ENCODE measurements around the gene MECR. TPM values are rescaled to one million over a fixed set of nuclear protein-coding genes. Genes with fewer than 3 reads are reported as not detected.

MECR gene
- total RNA-seq, 3 donors from 2014 or later (not counting 1 experiment from before 2014, with no cell fraction given): 8.0 to 11.2 (median 8.8) TPM

DNA sequence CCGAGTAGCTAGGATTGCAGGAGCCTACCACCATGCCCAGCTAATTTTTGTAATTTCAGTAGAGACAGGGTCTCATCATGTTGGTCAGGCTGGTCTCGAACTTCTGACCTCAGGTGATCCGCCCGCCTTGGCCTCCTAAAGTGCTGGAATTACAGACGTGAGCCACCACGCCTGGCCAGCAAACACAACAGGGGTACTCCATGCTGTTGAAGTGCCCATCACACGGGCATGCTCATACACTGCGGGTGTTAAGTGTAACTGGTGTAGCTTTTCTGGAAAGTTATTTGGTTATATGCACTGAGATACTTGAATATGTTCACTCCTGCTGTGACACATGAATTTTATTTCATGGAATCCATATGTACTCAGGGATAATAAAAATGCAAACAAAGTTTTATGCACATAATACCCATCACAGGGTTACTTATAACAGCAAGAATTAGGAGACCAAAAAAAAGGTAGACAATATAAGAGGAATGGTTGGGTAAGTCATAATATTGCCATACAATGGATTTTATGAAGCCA lies 58.3 kb downstream of the MECR start:
- Mint-ChIP-seq H3K4me1 (peaks cover 60% of the 10 kb centered on the region in 2 donors), H3K4me3 (no peak overlapping the region), H3K27ac (peak overlapping the region in 1 of 2 donors; percentile 41), H3K36me3 (no peaks in the 10 kb centered on the region), H3K27me3 (ENCODE audit: low read depth in 2 of 2) (no peaks in the 10 kb centered on the region), H3K9me3 (no peaks in the 10 kb centered on the region)
- TF ChIP-seq, protein P1, sequence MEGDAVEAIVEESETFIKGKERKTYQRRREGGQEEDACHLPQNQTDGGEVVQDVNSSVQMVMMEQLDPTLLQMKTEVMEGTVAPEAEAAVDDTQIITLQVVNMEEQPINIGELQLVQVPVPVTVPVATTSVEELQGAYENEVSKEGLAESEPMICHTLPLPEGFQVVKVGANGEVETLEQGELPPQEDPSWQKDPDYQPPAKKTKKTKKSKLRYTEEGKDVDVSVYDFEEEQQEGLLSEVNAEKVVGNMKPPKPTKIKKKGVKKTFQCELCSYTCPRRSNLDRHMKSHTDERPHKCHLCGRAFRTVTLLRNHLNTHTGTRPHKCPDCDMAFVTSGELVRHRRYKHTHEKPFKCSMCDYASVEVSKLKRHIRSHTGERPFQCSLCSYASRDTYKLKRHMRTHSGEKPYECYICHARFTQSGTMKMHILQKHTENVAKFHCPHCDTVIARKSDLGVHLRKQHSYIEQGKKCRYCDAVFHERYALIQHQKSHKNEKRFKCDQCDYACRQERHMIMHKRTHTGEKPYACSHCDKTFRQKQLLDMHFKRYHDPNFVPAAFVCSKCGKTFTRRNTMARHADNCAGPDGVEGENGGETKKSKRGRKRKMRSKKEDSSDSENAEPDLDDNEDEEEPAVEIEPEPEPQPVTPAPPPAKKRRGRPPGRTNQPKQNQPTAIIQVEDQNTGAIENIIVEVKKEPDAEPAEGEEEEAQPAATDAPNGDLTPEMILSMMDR (IDR thresholded peaks at IDR 0.05): no peak
- WGBS (ENCODE audit: insufficient coverage): 92% methylated on average over 8 of the region's 8 CpGs
- H3K4me3 ChIP-seq (ENCODE audit: low read length): no peak overlapping the region
- no peak for ATAC-seq
- H3K27me3 ChIP-seq (ENCODE audit: control insufficient read depth, insufficient read depth, low read length): no peaks in the 10 kb centered on the region
- H3K27ac ChIP-seq (ENCODE audit: low read length): no peak overlapping the region
- DNase-seq: no peak
- H3K9me3 ChIP-seq (ENCODE audit: control insufficient read depth, insufficient read depth, low read length): no peaks in the 10 kb centered on the region
- H3K4me1 ChIP-seq (ENCODE audit: control insufficient read depth, insufficient read depth, low read length): peaks cover 13% of the 10 kb centered on the region
- intact Hi-C loops (cut with micrococcal nuclease): no loop called here
- H3K36me3 ChIP-seq (ENCODE audit: control insufficient read depth, insufficient read depth, low read length): peaks cover 3% of the 10 kb centered on the region

DNA sequence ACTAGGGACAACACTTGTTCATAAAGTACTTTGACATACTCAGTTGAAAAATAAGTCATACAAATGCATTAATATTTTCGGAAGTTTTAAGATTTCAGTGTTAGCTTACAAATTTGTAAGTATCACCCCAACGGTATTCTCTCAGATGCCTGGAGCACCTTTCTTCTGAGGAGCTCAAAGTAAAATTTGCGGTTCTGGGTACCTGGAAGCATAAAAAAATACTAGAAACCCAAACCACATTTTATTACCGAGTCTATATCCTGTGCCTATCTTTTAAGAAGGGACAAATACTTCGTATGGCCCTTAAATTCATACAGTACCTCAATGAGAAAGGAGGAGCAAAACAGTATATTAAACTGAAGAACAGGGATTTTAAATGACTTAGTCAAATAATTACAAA lies 59.2 kb downstream of the MECR start:
- DNase-seq (no peak), ATAC-seq (no peak)
- Mint-ChIP-seq H3K4me3 (no peak overlapping the region), H3K36me3 (no peaks in the 10 kb centered on the region), H3K9me3 (no peaks in the 10 kb centered on the region), H3K27me3 (ENCODE audit: low read depth in 2 of 2) (no peaks in the 10 kb centered on the region), H3K4me1 (peaks cover 57 to 63% of the 10 kb centered on the region in 2 donors), H3K27ac (peak overlapping the region; percentile 67 to 74)
- no peak overlapping the region for H3K27ac ChIP-seq (ENCODE audit: low read length)
- no peak overlapping the region for H3K4me3 ChIP-seq (ENCODE audit: low read length)
- TF ChIP-seq, protein P1 (IDR thresholded peaks at IDR 0.05): no peak
- intact Hi-C loops (cut with micrococcal nuclease): no loop called here
- no peaks in the 10 kb centered on the region for H3K27me3 ChIP-seq (ENCODE audit: control insufficient read depth, insufficient read depth, low read length)
- WGBS (ENCODE audit: insufficient coverage): 81% methylated on average over 3 of the region's 5 CpGs
- no peaks in the 10 kb centered on the region for H3K9me3 ChIP-seq (ENCODE audit: control insufficient read depth, insufficient read depth, low read length)
- peaks cover 9% of the 10 kb centered on the region for H3K36me3 ChIP-seq (ENCODE audit: control insufficient read depth, insufficient read depth, low read length)
- H3K4me1 ChIP-seq (ENCODE audit: control insufficient read depth, insufficient read depth, low read length): peaks cover 11% of the 10 kb centered on the region

DNA sequence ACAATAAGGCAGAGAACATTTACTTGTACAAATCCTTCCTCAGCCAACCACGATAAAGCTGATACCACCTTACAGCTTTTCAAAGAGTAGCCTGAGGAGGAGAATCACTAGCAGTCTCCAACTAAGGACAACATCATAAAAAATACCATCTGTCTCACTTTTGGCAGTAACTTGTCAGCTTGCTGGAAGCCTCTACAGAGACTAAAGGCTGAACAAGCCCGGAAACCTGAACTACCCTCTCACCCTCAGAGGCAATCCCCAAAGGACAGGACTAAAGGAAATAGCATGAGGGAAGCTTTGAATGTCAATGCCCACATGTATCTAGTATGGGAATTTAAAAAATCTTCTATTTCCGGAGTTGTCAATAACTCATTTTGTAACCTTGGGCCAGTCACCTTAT lies 59.6 kb downstream of the MECR start:
- H3K36me3 Mint-ChIP-seq: no peaks in the 10 kb centered on the region
- no peaks in the 10 kb centered on the region for H3K27me3 Mint-ChIP-seq (ENCODE audit: low read depth in 2 of 2)
- DNase-seq (no peak), ATAC-seq (no peak)
- intact Hi-C loops (cut with micrococcal nuclease): no loop called here
- H3K36me3 ChIP-seq (ENCODE audit: control insufficient read depth, insufficient read depth, low read length): peaks cover 14% of the 10 kb centered on the region
- H3K4me3 Mint-ChIP-seq: peak overlapping the region; percentile 60
- H3K4me1 ChIP-seq (ENCODE audit: control insufficient read depth, insufficient read depth, low read length): peaks cover 12% of the 10 kb centered on the region
- TF ChIP-seq, protein P1 (IDR thresholded peaks at IDR 0.05): no peak
- H3K27ac Mint-ChIP-seq: peak overlapping the region; percentile 67 to 74
- WGBS (ENCODE audit: insufficient coverage): 42% methylated on average over 3 of the region's 3 CpGs
- H3K4me1 Mint-ChIP-seq: peaks cover 58 to 64% of the 10 kb centered on the region in 2 donors
- no peaks in the 10 kb centered on the region for H3K9me3 ChIP-seq (ENCODE audit: control insufficient read depth, insufficient read depth, low read length)
- no peak overlapping the region for H3K4me3 ChIP-seq (ENCODE audit: low read length)
- H3K27ac ChIP-seq (ENCODE audit: low read length): no peak overlapping the region
- H3K27me3 ChIP-seq (ENCODE audit: control insufficient read depth, insufficient read depth, low read length): no peaks in the 10 kb centered on the region
- H3K9me3 Mint-ChIP-seq: no peaks in the 10 kb centered on the region

DNA sequence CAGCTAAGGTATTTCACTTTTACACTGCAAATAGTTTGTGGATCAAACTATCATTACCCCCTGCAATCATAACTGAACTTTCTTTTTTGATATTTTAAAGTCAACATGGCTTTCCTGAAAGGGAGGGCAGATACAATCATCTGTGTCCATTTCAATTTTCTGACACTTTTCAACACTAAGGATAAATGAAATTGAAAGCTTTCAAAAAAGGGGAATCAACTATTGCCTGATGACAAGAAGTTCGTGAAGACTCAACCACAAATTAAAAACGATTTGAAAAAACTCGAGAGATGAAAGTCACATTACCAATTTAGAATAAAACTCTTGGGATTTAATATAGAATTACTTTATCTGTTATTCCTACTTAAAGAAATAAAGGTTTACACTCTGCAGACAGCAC lies 60.8 kb downstream of the MECR start:
- ATAC-seq (no peak), DNase-seq (no peak)
- H3K36me3 ChIP-seq (ENCODE audit: control insufficient read depth, insufficient read depth, low read length): peaks cover 25% of the 10 kb centered on the region
- peak overlapping the region; percentile 67 to 74 for H3K27ac Mint-ChIP-seq
- no peaks in the 10 kb centered on the region for H3K27me3 ChIP-seq (ENCODE audit: control insufficient read depth, insufficient read depth, low read length)
- peaks cover 6% of the 10 kb centered on the region for H3K36me3 Mint-ChIP-seq
- no peak overlapping the region for H3K4me3 ChIP-seq (ENCODE audit: low read length)
- whole genome bisulfite sequencing (ENCODE audit: insufficient coverage): no CpG with 5 or more reads among the region's 3 CpGs
- intact Hi-C loops (cut with micrococcal nuclease): no loop called here
- H3K4me1 Mint-ChIP-seq: peaks cover 64 to 75% of the 10 kb centered on the region in 2 donors
- no peaks in the 10 kb centered on the region for H3K9me3 Mint-ChIP-seq
- no peak overlapping the region for H3K4me3 Mint-ChIP-seq
- no peaks in the 10 kb centered on the region for H3K9me3 ChIP-seq (ENCODE audit: control insufficient read depth, insufficient read depth, low read length)
- H3K27ac ChIP-seq (ENCODE audit: low read length): no peak overlapping the region
- peaks cover 12% of the 10 kb centered on the region for H3K4me1 ChIP-seq (ENCODE audit: control insufficient read depth, insufficient read depth, low read length)
- H3K27me3 Mint-ChIP-seq (ENCODE audit: low read depth in 2 of 2): no peaks in the 10 kb centered on the region
- TF ChIP-seq, protein P1 (IDR thresholded peaks at IDR 0.05): no peak

Measured in natural killer cell (primary cell).